ENCODE data around the gene TAF4. TPM values are rescaled to one million over a fixed set of nuclear protein-coding genes. Genes with fewer than 3 reads are reported as not detected.

Gene TAF4
- total RNA-seq, 1 experiment from 2014 or later, result 21.0 TPM

GRCh38 chr20:61935926-61936700 is 129.6 kb downstream of the TAF4 start:
- BruUV-seq (replicated peaks), result no TSS peak
- ATAC-seq, result no peak
- no peak for DNase-seq (ENCODE audit: low read depth, low spot score)

GRCh38 chr20:61934716-61935530 is 130.8 kb downstream of the TAF4 start:
- CTCF ChIA-PET, result no interaction called here

More at GRCh38 chr20:61935926-61936700, 129.6 kb downstream of the TAF4 start:
- ChIA-PET CTCF (no interaction called here), POLR2A (no interaction called here)
- Histone ChIP-seq H3K27me3 (ENCODE audit: control insufficient read depth, insufficient read depth, low read length) (no peaks in the 10 kb centered on the region), H3K4me3 (ENCODE audit: low read depth in 2 of 2, low read length in 2 of 2) (no peak overlapping the region), H3K9me3 (ENCODE audit: control insufficient read depth, insufficient read depth, low read depth, low read length) (no peaks in the 10 kb centered on the region), H3K4me1 (ENCODE audit: control insufficient read depth, insufficient read depth, low read length) (no peaks in the 10 kb centered on the region), H3K36me3 (ENCODE audit: control insufficient read depth, insufficient read depth, low read length) (no peaks in the 10 kb centered on the region), H3K27ac (ENCODE audit: low read length) (no peak overlapping the region)
- intact Hi-C loops (cut with micrococcal nuclease; ENCODE audit: unreplicated experiment), result no loop called here
- TF ChIP-seq SIN3A (IDR thresholded peaks at IDR 0.05; ENCODE audit: borderline replicate concordance, insufficient read depth, low read depth, low read length), result no peak
- no peak for TF ChIP-seq POLR2AphosphoS5 (IDR thresholded peaks at IDR 0.05; ENCODE audit: low read depth, low read length)
- in situ Hi-C loops (cut with HindIII; ENCODE audit: low pct_unique_long_range_greater_than_20kb, low sequenced_read_pairs), result no loop called here

More at GRCh38 chr20:61934716-61935530, 130.8 kb downstream of the TAF4 start:
- DNase-seq (ENCODE audit: low read depth, low spot score) (no peak), ATAC-seq (no peak)
- no peak overlapping the region for H3K27ac ChIP-seq (ENCODE audit: low read length)
- no peaks in the 10 kb centered on the region for H3K27me3 ChIP-seq (ENCODE audit: control insufficient read depth, insufficient read depth, low read length)
- intact Hi-C loops (cut with micrococcal nuclease; ENCODE audit: unreplicated experiment), result no loop called here
- TF ChIP-seq REST (IDR thresholded peaks at IDR 0.05; ENCODE audit: insufficient read depth in 1 of 2, low read depth in 2 of 2, low read length in 1 of 2) (no peak), CTCF (IDR thresholded peaks at IDR 0.05) (no peak), TCF7L2 (IDR thresholded peaks at IDR 0.05; ENCODE audit: low read depth, low read length) (no peak)
- POLR2A ChIA-PET, result no interaction called here
- no peak overlapping the region for H3K4me3 ChIP-seq (ENCODE audit: low read depth in 2 of 2, low read length in 2 of 2)
- in situ Hi-C loops (cut with HindIII; ENCODE audit: low pct_unique_long_range_greater_than_20kb, low sequenced_read_pairs), result no loop called here
- BruUV-seq (replicated peaks), result no TSS peak
- H3K4me1 ChIP-seq (ENCODE audit: control insufficient read depth, insufficient read depth, low read length), result no peaks in the 10 kb centered on the region
- H3K9me3 ChIP-seq (ENCODE audit: control insufficient read depth, insufficient read depth, low read depth, low read length), result no peaks in the 10 kb centered on the region
- no peaks in the 10 kb centered on the region for H3K36me3 ChIP-seq (ENCODE audit: control insufficient read depth, insufficient read depth, low read length)

Measured in Panc1 (cell line).